ENCODE data around the gene LGR4.
"Not testable (repeated sequence)": the region's sequence is repeated elsewhere in the genome, so short reads cannot be mapped to it uniquely, and the experiment has no call there.

Gene LGR4

DNA sequence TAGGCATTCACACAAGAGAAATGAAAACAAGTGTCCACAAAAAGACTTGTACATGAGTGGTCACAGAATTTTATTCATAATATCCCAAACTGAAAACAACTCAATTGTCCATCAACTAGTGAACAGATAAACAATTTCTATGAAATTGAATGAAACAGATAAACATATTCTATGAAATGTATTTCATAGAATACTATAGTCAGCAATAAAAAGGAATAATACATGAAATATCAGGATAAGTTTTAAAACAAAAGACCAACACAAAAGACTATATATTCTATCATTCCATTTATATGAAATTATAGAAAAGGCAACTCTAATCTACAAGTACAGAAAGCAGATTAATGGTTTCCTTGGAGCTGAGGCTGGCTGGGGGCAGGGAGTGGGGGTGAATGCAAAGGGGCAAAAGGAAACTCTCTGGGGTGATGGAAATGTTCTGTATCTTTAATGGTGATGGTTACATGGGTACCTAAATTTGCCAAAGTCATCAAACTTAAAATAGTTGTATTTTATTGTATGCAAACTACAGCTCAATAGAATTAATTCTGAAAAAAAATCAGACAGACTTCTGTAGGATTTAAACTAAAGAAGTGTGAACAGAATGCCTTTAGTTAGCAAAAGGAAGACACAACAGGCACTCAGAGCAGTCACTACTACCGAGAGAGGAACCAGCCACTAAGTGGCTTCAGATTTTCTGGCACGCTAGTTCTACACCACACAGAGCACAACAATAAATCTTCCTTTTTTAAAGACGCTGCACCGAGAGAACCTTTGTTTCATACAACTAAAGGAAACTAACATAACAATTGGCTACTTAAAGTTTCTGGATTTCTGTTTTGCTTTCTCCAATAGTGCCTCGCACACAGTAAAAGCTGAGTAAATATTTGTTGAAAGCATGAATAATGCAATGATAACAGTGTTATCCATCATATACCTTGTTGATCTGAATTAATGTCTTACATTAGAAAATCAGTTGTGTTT, 124.9 kb downstream of the LGR4 start:
- DNase-seq = no peak

DNA sequence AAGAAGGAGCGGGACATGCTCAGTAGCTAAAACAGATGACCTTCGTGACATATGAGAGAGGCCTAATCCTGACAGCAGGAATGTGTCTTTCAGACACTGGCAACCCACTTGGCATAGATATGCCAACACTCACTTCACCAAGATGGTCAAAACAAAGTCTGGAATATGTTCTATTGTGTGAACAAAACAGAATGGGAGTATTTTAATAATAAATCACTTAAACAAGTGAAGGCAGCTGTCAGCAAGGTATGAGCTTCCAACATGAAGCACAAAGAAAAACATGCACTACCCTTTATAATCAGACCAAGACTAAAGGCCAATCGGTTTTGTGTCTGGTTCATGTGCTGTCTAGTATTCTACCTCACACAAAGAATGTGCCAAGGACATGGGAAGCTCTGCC, 132.6 kb downstream of the LGR4 start:
- DNase-seq = no peak

GRCh38 chr11:27334764-27335163, 137.8 kb downstream of the LGR4 start:
- not testable (repeated sequence) for DNase-seq

DNA sequence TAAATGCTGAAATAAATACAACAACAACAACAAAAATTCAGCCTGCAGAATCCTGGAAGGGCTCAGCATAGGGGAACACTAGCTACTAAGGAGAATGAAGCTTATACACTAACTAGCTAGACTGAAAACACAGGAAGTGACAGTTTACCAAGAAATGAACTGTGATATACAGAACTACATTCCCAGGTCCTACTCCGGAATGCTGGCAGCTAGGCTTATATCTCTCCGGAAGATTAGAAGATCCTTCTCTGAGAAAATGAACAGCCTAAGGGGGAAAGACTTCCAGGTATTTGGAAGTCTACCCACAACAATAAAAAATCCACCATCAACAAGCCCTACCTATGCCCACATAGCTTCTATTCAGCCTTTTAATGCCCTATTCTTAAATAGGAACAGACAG, 140.6 kb downstream of the LGR4 start:
- DNase-seq = peak; percentile 63

DNA sequence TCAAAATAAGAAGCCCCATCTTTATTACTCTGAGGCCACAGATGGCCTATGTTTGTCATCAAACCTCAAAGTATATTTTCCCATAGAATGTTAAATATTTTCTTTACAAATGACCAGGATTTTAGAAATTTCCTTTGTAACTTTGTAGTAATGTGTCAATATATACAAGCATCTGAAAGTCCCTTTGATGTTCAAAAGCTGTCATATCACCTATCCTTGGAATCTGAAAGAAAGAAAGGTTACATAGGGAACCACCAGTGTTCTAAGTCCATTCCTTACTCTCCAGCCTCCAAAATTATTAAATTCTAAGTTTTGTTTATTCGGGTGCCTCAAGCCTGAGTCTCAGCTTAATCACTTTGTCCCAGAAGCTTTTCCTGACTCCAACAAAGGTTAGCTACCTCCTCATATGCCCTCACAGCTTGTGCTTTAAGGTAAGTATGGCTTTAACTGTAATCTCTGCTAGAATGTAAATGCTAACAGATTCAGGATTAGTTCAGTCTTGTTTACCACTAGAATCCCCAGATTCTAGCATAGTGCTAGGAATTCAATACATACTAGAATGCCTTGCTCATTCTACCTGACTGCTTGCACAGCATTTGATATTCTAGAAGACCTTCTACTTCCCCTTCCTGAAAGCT, 141.8 kb downstream of the LGR4 start:
- DNase-seq = no peak

DNA sequence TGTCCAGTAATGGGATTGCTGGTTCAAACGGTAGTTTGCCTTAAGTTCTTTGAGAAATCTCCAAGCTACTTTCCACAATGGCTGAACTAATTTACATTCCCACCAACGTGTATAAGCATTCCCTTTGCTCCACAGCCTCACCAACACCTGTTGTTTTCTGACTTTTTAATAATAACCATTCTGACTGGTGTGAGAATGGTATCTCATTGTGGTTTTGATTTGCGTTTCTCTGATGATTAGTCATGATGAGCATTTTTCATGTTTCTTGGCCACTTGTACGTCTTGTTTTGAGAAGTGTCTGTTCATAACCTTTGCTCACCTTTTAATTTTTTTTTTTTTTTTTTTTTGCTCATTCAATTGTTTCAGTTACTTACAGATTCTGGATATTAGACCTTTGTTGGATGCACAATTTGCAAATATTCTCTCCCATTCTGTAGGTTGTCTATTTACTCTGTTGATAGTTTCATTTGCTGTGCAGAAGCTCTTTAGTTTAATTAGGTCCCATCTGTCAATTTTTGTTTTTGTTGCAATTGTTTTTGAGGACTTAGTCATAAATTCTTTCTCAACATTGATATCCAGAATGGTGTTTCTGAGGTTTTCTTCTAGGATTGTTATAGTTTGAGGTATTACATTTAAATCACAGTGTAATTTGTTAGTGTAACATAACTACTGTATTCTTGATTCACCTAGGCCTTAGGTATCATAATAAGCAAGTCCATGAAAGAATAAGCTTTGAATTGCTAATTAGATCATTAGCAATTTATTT, 142.5 kb downstream of the LGR4 start:
- DNase-seq = no peak

GRCh38 chr11:27328614-27329013, 144.0 kb downstream of the LGR4 start:
- no peak for DNase-seq

DNA sequence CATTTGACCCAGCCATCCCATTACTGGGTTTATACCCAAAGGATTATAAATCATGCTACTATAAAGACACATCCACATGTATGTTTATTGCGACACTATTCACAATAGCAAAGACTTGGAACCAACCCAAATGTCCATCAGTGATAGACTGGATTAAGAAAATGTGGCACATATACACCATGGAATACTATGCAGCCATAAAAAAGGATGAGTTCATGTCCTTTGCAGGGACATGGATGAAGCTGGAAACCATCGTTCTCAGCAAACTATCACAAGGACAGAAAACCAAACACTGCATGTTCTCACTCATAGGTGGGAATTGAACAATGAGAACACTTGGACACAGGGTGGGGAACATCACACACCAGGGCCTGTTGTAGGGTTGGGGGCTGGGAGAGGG, 145.5 kb downstream of the LGR4 start:
- not testable (repeated sequence) for DNase-seq

DNA sequence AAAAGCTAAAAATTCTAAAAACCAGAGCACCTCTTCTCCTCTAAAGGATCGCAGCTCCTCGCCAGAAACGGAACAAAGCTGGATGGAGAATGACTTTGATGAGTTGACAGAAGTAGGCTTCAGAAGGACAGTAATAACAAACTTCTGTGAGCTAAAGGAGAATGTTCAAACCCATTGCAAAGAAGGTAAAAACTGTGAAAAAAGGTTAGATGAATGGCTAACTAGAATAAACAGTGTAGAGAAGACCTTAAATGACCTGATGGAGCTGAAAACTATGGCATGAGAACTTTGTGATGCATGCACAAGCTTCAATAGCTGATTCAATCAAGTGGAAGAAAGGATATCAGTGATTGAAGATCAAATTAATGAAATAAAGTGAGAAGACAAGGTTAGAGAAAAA, 150.4 kb downstream of the LGR4 start:
- DNase-seq = not testable (repeated sequence)

GRCh38 chr11:27321340-27321739, 151.2 kb downstream of the LGR4 start:
- DNase-seq = not testable (repeated sequence)

- peak; percentile 88 for DNase-seq
Observed at GRCh38 chr11:27319072-27319471, 153.5 kb downstream of the LGR4 start.

GRCh38 chr11:27317751-27318150, 154.8 kb downstream of the LGR4 start:
- peak; percentile 82 for DNase-seq
